ENCODE measurements around the gene STARD10. TPM values are rescaled to one million over a fixed set of nuclear protein-coding genes. Genes with fewer than 3 reads are reported as not detected.

STARD10 gene
- total and polyA plus RNA-seq, 2 donors (not counting 3 experiments of a cell fraction or from before 2014, with no cell fraction given): 16.1 to 22.5 TPM

- Histone ChIP-seq H3K4me3 (replicated peaks in 1 of 3; ENCODE audit: insufficient read depth in 1 of 3, low read depth in 1 of 3, low read length in 3 of 3) (no peak overlapping the region), H3K79me2 (ENCODE audit: control insufficient read depth, insufficient read depth, low read length) (no peaks in the 10 kb centered on the region), H3K4me1 (ENCODE audit: control insufficient read depth, extremely low read depth, insufficient read depth, low read length) (no peaks in the 10 kb centered on the region), H3K27ac (ENCODE audit: insufficient read depth, low read depth, low read length) (no peak overlapping the region), H4K20me1 (replicated peaks; ENCODE audit: control insufficient read depth, extremely low read depth, insufficient read depth, low read length) (no peaks in the 10 kb centered on the region), H3K27me3 (ENCODE audit: control insufficient read depth in 2 of 2, insufficient read depth in 2 of 2, low read length in 2 of 2) (no peaks in the 10 kb centered on the region), H3K9ac (replicated peaks; ENCODE audit: extremely low read depth, insufficient read depth, low read length) (no peak overlapping the region), H3K9me1 (replicated peaks; ENCODE audit: control insufficient read depth, extremely low read depth, insufficient read depth, low read length) (no peaks in the 10 kb centered on the region), H3K36me3 (ENCODE audit: control insufficient read depth in 2 of 2, extremely low read depth in 1 of 2, insufficient read depth in 2 of 2, low read length in 2 of 2) (peaks cover 0 to 40% of the 10 kb centered on the region in 2 experiments), H3K9me3 (replicated peaks; ENCODE audit: control insufficient read depth, insufficient read depth, low read length) (no peaks in the 10 kb centered on the region), H3K4me2 (ENCODE audit: insufficient read depth, low read length) (no peak overlapping the region), H2AFZ (ENCODE audit: low read depth, low read length) (no peak overlapping the region)
- dilution Hi-C loops (cut with MboI; ENCODE audit: extremely low pct_ligation_motif_present, low sequenced_read_pairs): no loop called here
- DNase-seq (ENCODE audit: low read depth, low spot score): no peak
- BruUV-seq (replicated peaks): no TSS peak
- intact Hi-C loops (cut with micrococcal nuclease): no loop called here
- FAIRE-seq: no peak
- CTCF ChIA-PET: no interaction called here
- TF ChIP-seq CTCF (IDR thresholded peaks at IDR 0.05; ENCODE audit: extremely low read depth in 1 of 2, insufficient read depth in 1 of 2, low read depth in 1 of 2, low read length in 2 of 2): no peak
- no peak for TF ChIP-seq GATA2 (IDR thresholded peaks at IDR 0.05; ENCODE audit: insufficient read depth, insufficient read length, low read depth, low read length)
- TF ChIP-seq EZH2 (IDR thresholded peaks at IDR 0.05; ENCODE audit: borderline replicate concordance, low read depth, low read length, severe bottlenecking): no peak
- no peak for TF ChIP-seq FOS (IDR thresholded peaks at IDR 0.05; ENCODE audit: borderline replicate concordance, insufficient read depth, low read length)
- TF ChIP-seq MAX (IDR thresholded peaks at IDR 0.05; ENCODE audit: insufficient read depth, insufficient read length): no peak
- TF ChIP-seq MYC (IDR thresholded peaks at IDR 0.05; ENCODE audit: low read depth, low read length): no peak
- TF ChIP-seq JUN (IDR thresholded peaks at IDR 0.05; ENCODE audit: borderline replicate concordance, insufficient read depth, insufficient read length, low read depth): no peak
- TF ChIP-seq POLR2A (IDR thresholded peaks at IDR 0.05; ENCODE audit: low read depth, low read length): no peak
- TF ChIP-seq POLR2AphosphoS5 (IDR thresholded peaks at IDR 0.05; ENCODE audit: insufficient read depth, low read depth, low read length): no peak
- POLR2A ChIA-PET: no interaction called here
Observed at GRCh38 chr11:72711141-72711540, 82.7 kb downstream of the STARD10 start.
